Activated CD4-positive, alpha-beta memory T cell treated with anti-CD3 and anti-CD28 coated beads for 36 hours (primary cell): ENCODE results near the gene KHSRP. TPM values are rescaled to one million over a fixed set of nuclear protein-coding genes. Genes with fewer than 3 reads are reported as not detected.

Experiments used
- CTCF ChIA-PET: fragments of 350-600 bp; sonication (Branson Sonifier 250); formaldehyde crosslinking; loops from one replicate; lab custom pipeline; 2021; ENCODE audit warnings: antibody characterized with exemption, inconsistent platforms; lab: Charles Lee
- POLR2A ChIA-PET: fragments of 350-600 bp; sonication (Branson Sonifier 250); formaldehyde crosslinking; loops from one replicate; lab custom pipeline; 2021; ENCODE audit warnings: antibody characterized with exemption; lab: Charles Lee
- DNase-seq: peaks from one replicate; pipeline ENCODE4 v3.0.0-alpha.2; 2020
- H3K27ac Mint-ChIP-seq: one replicate; pipeline ENCODE4 v1.8.0; 2021; ENCODE audit warnings: mixed read lengths
- H3K27me3 Mint-ChIP-seq: one replicate; pipeline ENCODE4 v1.8.0; 2021; ENCODE audit warnings: mixed read lengths
- H3K36me3 Mint-ChIP-seq: one replicate; pipeline ENCODE4 v1.8.0; 2021; ENCODE audit warnings: mixed read lengths
- H3K4me1 Mint-ChIP-seq: one replicate; pipeline ENCODE4 v1.8.0; 2021; ENCODE audit warnings: low read depth, mixed read lengths
- H3K4me3 Mint-ChIP-seq: one replicate; pipeline ENCODE4 v1.8.0; 2021; ENCODE audit warnings: mild to moderate bottlenecking, mixed read lengths
- H3K9me3 Mint-ChIP-seq: one replicate; pipeline ENCODE4 v1.8.0; 2021; ENCODE audit warnings: mixed read lengths
- intact Hi-C: fragments of 100-400 bp; cut with micrococcal nuclease; formaldehyde crosslinking; loops from one replicate; pipeline ENCODE4 v1.15.1; 2023
- total RNA-seq, 2 experiments: library from RNA; stranded (reverse); gene quantifications; one replicate each; pipeline ENCODE4 v1.2.3, GENCODE V29; 2021

KHSRP gene, protein sequence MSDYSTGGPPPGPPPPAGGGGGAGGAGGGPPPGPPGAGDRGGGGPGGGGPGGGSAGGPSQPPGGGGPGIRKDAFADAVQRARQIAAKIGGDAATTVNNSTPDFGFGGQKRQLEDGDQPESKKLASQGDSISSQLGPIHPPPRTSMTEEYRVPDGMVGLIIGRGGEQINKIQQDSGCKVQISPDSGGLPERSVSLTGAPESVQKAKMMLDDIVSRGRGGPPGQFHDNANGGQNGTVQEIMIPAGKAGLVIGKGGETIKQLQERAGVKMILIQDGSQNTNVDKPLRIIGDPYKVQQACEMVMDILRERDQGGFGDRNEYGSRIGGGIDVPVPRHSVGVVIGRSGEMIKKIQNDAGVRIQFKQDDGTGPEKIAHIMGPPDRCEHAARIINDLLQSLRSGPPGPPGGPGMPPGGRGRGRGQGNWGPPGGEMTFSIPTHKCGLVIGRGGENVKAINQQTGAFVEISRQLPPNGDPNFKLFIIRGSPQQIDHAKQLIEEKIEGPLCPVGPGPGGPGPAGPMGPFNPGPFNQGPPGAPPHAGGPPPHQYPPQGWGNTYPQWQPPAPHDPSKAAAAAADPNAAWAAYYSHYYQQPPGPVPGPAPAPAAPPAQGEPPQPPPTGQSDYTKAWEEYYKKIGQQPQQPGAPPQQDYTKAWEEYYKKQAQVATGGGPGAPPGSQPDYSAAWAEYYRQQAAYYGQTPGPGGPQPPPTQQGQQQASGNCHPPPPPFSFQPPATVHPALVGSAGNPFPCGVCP
- total RNA-seq = 100 to 1,000 TPM; 296 to 305 TPM

DNA sequence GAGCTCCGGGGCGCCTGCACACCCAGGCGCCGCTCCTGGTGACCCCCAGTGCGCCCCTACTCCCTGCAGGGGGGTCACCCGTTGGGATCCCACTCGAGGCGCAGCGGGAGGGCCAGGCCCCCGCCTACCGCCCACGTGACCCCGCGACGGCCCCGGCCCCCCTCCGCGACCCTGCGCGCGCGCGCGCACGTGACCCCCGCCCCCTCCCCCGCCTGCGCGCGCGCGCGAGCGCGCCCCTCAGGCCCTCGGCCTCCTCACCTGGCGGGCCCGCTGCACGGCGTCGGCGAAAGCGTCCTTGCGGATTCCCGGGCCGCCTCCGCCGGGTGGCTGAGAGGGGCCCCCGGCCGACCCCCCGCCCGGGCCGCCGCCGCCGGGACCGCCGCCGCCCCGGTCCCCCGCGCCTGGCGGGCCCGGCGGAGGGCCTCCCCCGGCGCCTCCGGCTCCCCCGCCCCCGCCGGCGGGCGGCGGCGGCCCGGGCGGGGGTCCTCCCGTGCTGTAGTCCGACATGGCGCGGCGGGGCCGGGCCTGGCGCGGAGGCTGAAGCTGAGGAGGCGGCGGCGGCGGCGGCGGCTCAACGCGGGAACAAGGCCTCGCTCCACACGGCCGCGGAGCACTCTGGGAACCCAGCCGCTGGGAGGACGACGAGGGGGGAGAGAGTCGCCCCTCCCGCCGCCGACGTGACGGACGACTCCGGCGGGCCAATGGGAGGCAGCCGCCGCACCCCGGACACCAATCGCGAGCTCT, at the start of gene KHSRP:
TSS of gene KHSRP (minus strand) at position 617 of the 744 bp plus-strand sequence. CDS start at position 507, 110 bp downstream.
- H3K9me3 Mint-ChIP-seq = peaks cover 3% of the 10 kb centered on the region
- peak; percentile 34 for DNase-seq

DNA sequence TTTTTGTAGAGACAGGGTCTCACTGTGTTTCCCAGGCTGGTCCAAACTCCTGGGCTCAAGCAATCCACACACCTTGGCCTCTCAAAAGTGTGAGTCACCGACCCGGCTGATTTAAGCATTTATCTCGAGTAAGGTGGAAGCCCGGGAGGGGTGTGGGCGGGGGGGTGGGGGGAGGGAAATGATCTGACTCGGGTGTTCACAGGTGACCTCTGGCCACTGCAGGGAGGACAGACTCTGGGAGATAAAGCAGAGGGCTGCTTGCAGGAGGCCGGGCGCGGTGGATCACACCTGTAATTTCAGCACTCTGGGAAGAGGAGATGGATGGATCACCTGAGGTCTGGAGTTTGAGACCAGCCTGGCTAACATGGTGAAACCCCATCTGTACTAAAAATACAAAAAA, 49.0 kb upstream of the KHSRP start:
- no peaks in the 10 kb centered on the region for H3K27me3 Mint-ChIP-seq
- H3K9me3 Mint-ChIP-seq = no peaks in the 10 kb centered on the region
- no peak for DNase-seq
- peaks cover 5% of the 10 kb centered on the region for H3K4me1 Mint-ChIP-seq
- H3K27ac Mint-ChIP-seq = no peak overlapping the region
- ChIA-PET POLR2A (no interaction called here), CTCF (interaction anchor here (0.9 kb wide), 1 partner anchor 8 kb away, joined by 3 read pairs; the partner anchor contains the start of gene DENND1C)
- H3K36me3 Mint-ChIP-seq = peaks cover 21% of the 10 kb centered on the region
- H3K4me3 Mint-ChIP-seq = no peak overlapping the region
- intact Hi-C loops = no loop called here

More for the DNA sequence above, at the start of gene KHSRP:
- intact Hi-C loops = loop anchor here (2.0 kb wide), 1 partner anchor 56 kb away; the partner anchor contains the start of gene DENND1C
- Mint-ChIP-seq H3K36me3 (peaks cover 34% of the 10 kb centered on the region), H3K27me3 (no peaks in the 10 kb centered on the region), H3K27ac (peak within 1 kb of the TSS; percentile 92), H3K4me1 (peaks cover 36% of the 10 kb centered on the region), H3K4me3 (peak within 1 kb of the TSS; percentile 89)
- ChIA-PET CTCF (interaction anchor here (0.9 to 1.7 kb wide), 6 partner anchors 12 to 440 kb away, joined by 3 to 5 read pairs (median 3); partner anchors contain the start of gene CLPP), POLR2A (interaction anchor here (0.9 to 2.7 kb wide), 9 partner anchors 12 to 440 kb away, joined by 3 to 15 read pairs (median 4); partner anchors contain the start of genes ALKBH7, CLPP, DENND1C and GTF2F1)

DNA sequence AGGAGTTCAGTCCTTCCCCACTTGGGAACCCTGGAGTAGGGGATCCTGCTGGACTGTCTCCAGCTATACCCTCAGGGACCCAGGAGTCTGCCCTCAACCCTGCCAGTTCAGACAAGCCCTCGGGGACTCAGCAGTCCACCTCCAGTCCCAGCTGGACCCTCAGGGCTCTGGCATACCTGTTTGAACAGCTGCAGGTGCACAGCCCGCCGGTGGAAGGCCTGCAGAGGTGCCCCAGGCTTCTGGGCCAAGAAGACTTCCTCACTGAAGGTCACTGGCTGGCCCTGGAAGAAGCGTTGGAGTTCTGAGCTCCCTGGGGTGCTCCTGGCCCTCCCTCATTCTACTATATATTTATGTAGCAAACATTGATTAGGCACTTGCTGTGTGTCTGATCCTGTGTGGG, 48.1 kb upstream of the KHSRP start:
- CTCF ChIA-PET = interaction anchor here (0.9 kb wide), 1 partner anchor 9 kb away, joined by 3 read pairs; the partner anchor contains the start of gene DENND1C
- POLR2A ChIA-PET = interaction anchor here (0.6 kb wide), 1 partner anchor 112 kb away, joined by 3 read pairs; the partner anchor contains the start of gene CLPP

DNA sequence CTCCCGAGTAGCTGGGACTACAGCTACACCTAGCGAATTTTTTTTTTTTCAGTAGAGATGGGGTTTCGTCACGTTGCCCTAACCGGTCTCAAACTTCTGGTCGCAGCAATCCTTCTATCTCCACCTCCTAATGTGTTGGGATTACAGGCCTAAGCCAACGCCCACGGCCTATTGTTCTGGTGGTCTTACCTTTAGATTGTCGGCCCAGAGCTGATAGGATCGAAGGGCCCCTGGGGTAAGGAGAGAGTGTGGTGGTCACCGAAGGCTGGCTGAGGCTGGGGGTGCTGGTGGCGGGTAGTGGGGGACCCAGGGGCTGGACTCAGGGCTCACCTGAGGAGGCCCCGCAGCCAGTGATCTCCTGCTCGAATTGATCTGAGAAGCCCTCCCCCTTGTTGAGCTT, 46.5 kb upstream of the KHSRP start:
- CTCF ChIA-PET = no interaction called here

More for the DNA sequence above, 48.1 kb upstream of the KHSRP start:
- Mint-ChIP-seq H3K4me3 (no peak overlapping the region), H3K27ac (no peak overlapping the region), H3K27me3 (no peaks in the 10 kb centered on the region), H3K4me1 (peaks cover 5% of the 10 kb centered on the region), H3K36me3 (peaks cover 26% of the 10 kb centered on the region), H3K9me3 (no peaks in the 10 kb centered on the region)
- intact Hi-C loops = no loop called here
- no peak for DNase-seq

DNA sequence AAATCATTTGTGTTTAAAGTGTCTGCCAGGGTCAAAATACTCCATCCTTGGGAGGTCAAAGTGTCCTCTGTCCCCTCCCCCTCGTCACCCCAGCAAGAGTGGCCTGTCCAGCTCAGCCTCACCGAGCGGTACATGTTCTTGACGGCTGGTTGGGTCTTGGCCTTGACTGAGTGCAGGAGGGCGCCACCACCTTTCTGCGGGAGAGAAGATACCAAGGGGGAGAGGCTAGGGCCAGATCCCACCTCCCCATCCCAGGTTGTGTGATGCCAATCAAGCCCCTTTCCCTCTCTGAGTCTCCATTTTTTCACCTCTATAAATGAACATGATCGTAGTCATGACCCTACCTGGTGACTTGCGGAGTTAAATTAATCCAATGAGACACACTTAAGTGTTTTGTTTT, 45.6 kb upstream of the KHSRP start:
- no peak for DNase-seq
- no peaks in the 10 kb centered on the region for H3K27me3 Mint-ChIP-seq
- no peak overlapping the region for H3K4me3 Mint-ChIP-seq
- H3K27ac Mint-ChIP-seq = no peak overlapping the region
- intact Hi-C loops = no loop called here
- peaks cover 18% of the 10 kb centered on the region for H3K36me3 Mint-ChIP-seq
- CTCF ChIA-PET = no interaction called here
- POLR2A ChIA-PET = no interaction called here
- no peaks in the 10 kb centered on the region for H3K9me3 Mint-ChIP-seq
- H3K4me1 Mint-ChIP-seq = peaks cover 5% of the 10 kb centered on the region

More for the DNA sequence above, 46.5 kb upstream of the KHSRP start:
- POLR2A ChIA-PET = no interaction called here
- Mint-ChIP-seq H3K27ac (no peak overlapping the region), H3K4me3 (no peak overlapping the region), H3K27me3 (no peaks in the 10 kb centered on the region), H3K9me3 (no peaks in the 10 kb centered on the region), H3K36me3 (peaks cover 20% of the 10 kb centered on the region), H3K4me1 (peaks cover 5% of the 10 kb centered on the region)
- intact Hi-C loops = no loop called here
- no peak for DNase-seq

DNA sequence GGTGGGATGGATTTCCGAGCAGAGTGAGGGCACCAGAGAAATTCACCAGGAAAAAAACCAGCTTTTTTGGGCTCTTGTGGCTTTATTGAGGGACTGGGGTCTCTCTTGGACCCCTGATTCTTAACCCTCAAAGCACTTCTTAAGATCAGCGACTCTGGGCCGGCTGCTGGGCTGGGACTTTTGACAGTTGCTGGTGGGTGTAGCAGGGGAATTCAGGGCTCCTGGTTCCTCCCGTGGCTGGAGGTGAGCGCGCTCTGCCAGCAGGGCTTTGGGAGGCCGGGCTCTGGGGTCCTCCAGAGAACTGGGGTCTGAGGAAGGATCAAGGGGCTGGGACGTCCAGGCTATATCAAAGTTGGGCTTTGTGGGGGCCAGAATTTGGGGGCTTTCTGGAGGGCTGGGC, 42.8 kb upstream of the KHSRP start:
- Mint-ChIP-seq H3K36me3 (peaks cover 15% of the 10 kb centered on the region), H3K4me3 (no peak overlapping the region), H3K4me1 (peaks cover 9% of the 10 kb centered on the region), H3K27me3 (no peaks in the 10 kb centered on the region), H3K27ac (no peak overlapping the region), H3K9me3 (no peaks in the 10 kb centered on the region)
- DNase-seq = no peak
- CTCF ChIA-PET = no interaction called here
- intact Hi-C loops = no loop called here
- POLR2A ChIA-PET = no interaction called here

- Mint-ChIP-seq H3K36me3 (peaks cover 15% of the 10 kb centered on the region), H3K9me3 (no peaks in the 10 kb centered on the region), H3K4me1 (peaks cover 9% of the 10 kb centered on the region), H3K27ac (no peak overlapping the region), H3K4me3 (no peak overlapping the region), H3K27me3 (no peaks in the 10 kb centered on the region)
- ChIA-PET CTCF (no interaction called here), POLR2A (no interaction called here)
- intact Hi-C loops = no loop called here
- DNase-seq = no peak
Observed at GRCh38 chr19:6466526-6467248, 42.1 kb upstream of the KHSRP start.

GRCh38 chr19:6465663-6466062, 41.1 kb upstream of the KHSRP start:
- Mint-ChIP-seq H3K4me3 (no peak overlapping the region), H3K36me3 (peaks cover 13% of the 10 kb centered on the region), H3K4me1 (peaks cover 9% of the 10 kb centered on the region), H3K9me3 (no peaks in the 10 kb centered on the region), H3K27ac (no peak overlapping the region), H3K27me3 (no peaks in the 10 kb centered on the region)
- intact Hi-C loops = no loop called here
- no peak for DNase-seq
- ChIA-PET CTCF (interaction anchor here (1.2 kb wide), 1 partner anchor 16 kb away, joined by 3 read pairs; the partner anchor contains the start of gene DENND1C), POLR2A (no interaction called here)

DNA sequence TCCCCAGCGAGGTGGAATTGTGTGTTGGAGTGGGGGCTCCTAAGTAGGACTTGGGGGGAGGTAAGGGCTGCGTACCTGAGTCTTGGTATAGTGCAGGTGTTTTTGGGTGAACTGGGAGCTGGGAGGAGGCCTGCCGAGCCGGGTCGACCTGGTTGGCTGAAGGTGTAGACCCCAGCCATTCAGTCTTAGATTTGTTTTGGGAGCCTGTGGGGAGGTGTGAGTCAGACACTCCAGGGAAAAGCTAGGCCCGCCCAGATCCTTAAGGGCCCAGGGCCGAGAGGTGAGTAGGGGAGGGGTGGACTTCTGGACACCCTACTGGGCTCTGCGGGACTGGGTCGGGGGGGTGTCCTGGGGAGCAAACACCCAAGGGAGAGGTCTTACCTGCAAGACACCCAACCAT, 40.4 kb upstream of the KHSRP start:
- CTCF ChIA-PET = interaction anchor here (1.2 kb wide), 1 partner anchor 16 kb away, joined by 3 read pairs; the partner anchor contains the start of gene DENND1C
- H3K27ac Mint-ChIP-seq = no peak overlapping the region
- H3K27me3 Mint-ChIP-seq = no peaks in the 10 kb centered on the region
- H3K4me3 Mint-ChIP-seq = no peak overlapping the region
- no peak for DNase-seq
- intact Hi-C loops = no loop called here
- H3K4me1 Mint-ChIP-seq = peaks cover 12% of the 10 kb centered on the region
- peaks cover 9% of the 10 kb centered on the region for H3K36me3 Mint-ChIP-seq
- POLR2A ChIA-PET = no interaction called here
- no peaks in the 10 kb centered on the region for H3K9me3 Mint-ChIP-seq

GRCh38 chr19:6464070-6464873, 39.7 kb upstream of the KHSRP start, which contains the start of gene CRB3:
Gene CRB3, plus strand, starts transcription at chr19:6464271. Its CDS starts 431 bp downstream, at chr19:6464702.
- Mint-ChIP-seq H3K36me3 (peaks cover 7% of the 10 kb centered on the region), H3K27ac (no peak within 1 kb of the TSS), H3K4me3 (peak within 1 kb of the TSS; percentile 32), H3K4me1 (peaks cover 15% of the 10 kb centered on the region), H3K9me3 (no peaks in the 10 kb centered on the region), H3K27me3 (no peaks in the 10 kb centered on the region)
- ChIA-PET CTCF (interaction anchor here (1.2 kb wide), 1 partner anchor 17 kb away, joined by 3 read pairs; the partner anchor contains the start of gene DENND1C), POLR2A (interaction anchor here (0.7 kb wide), 1 partner anchor 78 kb away, joined by 3 read pairs; no protein-coding TSS in a partner anchor)
- DNase-seq = peak; percentile 58
- intact Hi-C loops = loop anchor here (5.0 kb wide), 1 partner anchor 53 kb away; no protein-coding TSS in a partner anchor
